HG02970 (cell line): ENCODE data around the gene CDKL1.
"Not testable (repeated sequence)": the region's sequence is repeated elsewhere in the genome, so short reads cannot be mapped to it uniquely, and the experiment has no call there.

Source experiments
- ATAC-seq: cut with Tn5 transposase; IDR thresholded peaks from one replicate; pipeline ENCODE4 v1.9.1; 2021; ENCODE audit warnings: mild to moderate bottlenecking, moderate library complexity, moderate number of reproducible peaks; ENCODE audit not compliant: unreplicated experiment, low FRiP score

Gene CDKL1

GRCh38 chr14:50335989-50336824 is 60.5 kb downstream of the CDKL1 start:
- ATAC-seq: no peak

GRCh38 chr14:50335389-50335788 is 61.3 kb downstream of the CDKL1 start:
- ATAC-seq: no peak

GRCh38 chr14:50334211-50334610 is 62.5 kb downstream of the CDKL1 start:
- no peak for ATAC-seq

GRCh38 chr14:50333014-50333509 is 63.6 kb downstream of the CDKL1 start:
- no peak for ATAC-seq

- no peak for ATAC-seq
These were observed 65.1 kb downstream of the CDKL1 start for GRCh38 chr14:50331596-50331995.

- ATAC-seq: peak; percentile 88
These were observed 75.5 kb downstream of the CDKL1 start for GRCh38 chr14:50321009-50321660.

- ATAC-seq: no peak
These were observed 76.4 kb downstream of the CDKL1 start for GRCh38 chr14:50320283-50320682.

GRCh38 chr14:50319721-50320120 is 77.0 kb downstream of the CDKL1 start:
- no peak for ATAC-seq

- no peak for ATAC-seq
These were observed 77.4 kb downstream of the CDKL1 start for GRCh38 chr14:50319293-50319692.

- no peak for ATAC-seq
These were observed 78.6 kb downstream of the CDKL1 start for GRCh38 chr14:50318031-50318626.

- ATAC-seq: not testable (repeated sequence)
These were observed 82.6 kb downstream of the CDKL1 start for GRCh38 chr14:50314098-50314497.

- no peak for ATAC-seq
These were observed 84.0 kb downstream of the CDKL1 start for GRCh38 chr14:50312734-50313054.

GRCh38 chr14:50311972-50312733 is 84.5 kb downstream of the CDKL1 start, which contains the start of the genes DMAC2L and L2HGDH:
TSS of gene DMAC2L (plus strand) at chr14:50312324. CDS start at chr14:50321488, 9,164 bp downstream.
TSS of gene L2HGDH (minus strand) at chr14:50312229. CDS start at chr14:50312150, 79 bp downstream.
- ATAC-seq: peak; percentile 95

GRCh38 chr14:50311337-50311971 is 85.2 kb downstream of the CDKL1 start:
- no peak for ATAC-seq

- no peak for ATAC-seq
These were observed 86.2 kb downstream of the CDKL1 start for GRCh38 chr14:50310445-50310844.

GRCh38 chr14:50308363-50308915 is 88.2 kb downstream of the CDKL1 start:
- ATAC-seq: no peak

GRCh38 chr14:50303744-50304471 is 92.8 kb downstream of the CDKL1 start:
- ATAC-seq: no peak

- ATAC-seq: no peak
These were observed 94.8 kb downstream of the CDKL1 start for GRCh38 chr14:50301914-50302313.

GRCh38 chr14:50299585-50299984 is 97.1 kb downstream of the CDKL1 start:
- ATAC-seq: no peak
